Activated T-helper 2 cell treated with anti-CD3 and anti-CD28 coated beads, Interferon-gamma antibody, Interleukin-2, Interleukin-4, amounts not matched to agents 10 μg/mL and 5 μg/mL and 100 μg/mL, durations not matched to agents 14 hours and 24 hours and 36 hours (primary cell): Measurements from ENCODE around the gene INHBC. TPM values are rescaled to one million over a fixed set of nuclear protein-coding genes. Genes with fewer than 3 reads are reported as not detected.
A peak's percentile ranks its signal among the peaks of the same experiment; 100 is the strongest.

ENCODE experiments used
- DNase-seq: peaks from one replicate; pipeline ENCODE4 v3.0.0; 2021; ENCODE audit warnings: low spot score
- H3K27ac Mint-ChIP-seq: one replicate; pipeline ENCODE4 v1.8.0; 2021; ENCODE audit warnings: mixed read lengths
- H3K27me3 Mint-ChIP-seq: one replicate; pipeline ENCODE4 v1.8.0; 2021; ENCODE audit warnings: low read depth, mixed read lengths
- H3K36me3 Mint-ChIP-seq: one replicate; pipeline ENCODE4 v1.8.0; 2021; ENCODE audit warnings: low read depth, mixed read lengths
- H3K4me1 Mint-ChIP-seq: one replicate; pipeline ENCODE4 v1.8.0; 2021; ENCODE audit warnings: low read depth, mixed read lengths
- H3K4me3 Mint-ChIP-seq: one replicate; pipeline ENCODE4 v1.8.0; 2021; ENCODE audit warnings: low read depth, mild to moderate bottlenecking, moderate library complexity, mixed read lengths
- H3K9me3 Mint-ChIP-seq: one replicate; pipeline ENCODE4 v1.8.0; 2021; ENCODE audit warnings: mixed read lengths
- intact Hi-C: fragments of 100-400 bp; cut with micrococcal nuclease; formaldehyde crosslinking; loops from one replicate; pipeline ENCODE4 v1.15.1; 2023
- total RNA-seq: library from RNA; stranded (reverse); gene quantifications from 2 replicates; pipeline ENCODE4 v1.2.3, GENCODE V29; 2022

INHBC gene
- total RNA-seq, 1 donor from 2014 or later = 0.14 TPM

GRCh38 chr12:57476162-57476992 is 41.8 kb downstream of the INHBC start:
- Mint-ChIP-seq H3K27ac (peak overlapping the region; percentile 100), H3K9me3 (no peaks in the 10 kb centered on the region), H3K4me1 (peaks cover 47% of the 10 kb centered on the region), H3K27me3 (no peaks in the 10 kb centered on the region), H3K4me3 (peak overlapping the region; percentile 93), H3K36me3 (peaks cover 59% of the 10 kb centered on the region)
- intact Hi-C loops = loop anchor here (2.0 kb wide), 1 partner anchor 70 kb away; the partner anchor contains the start of gene DCTN2
- DNase-seq = peak; percentile 72

- DNase-seq = no peak
- Mint-ChIP-seq H3K9me3 (no peaks in the 10 kb centered on the region), H3K36me3 (peaks cover 53% of the 10 kb centered on the region), H3K27ac (peak overlapping the region; percentile 100), H3K4me1 (peaks cover 47% of the 10 kb centered on the region), H3K4me3 (peak overlapping the region; percentile 93), H3K27me3 (no peaks in the 10 kb centered on the region)
- intact Hi-C loops = loop anchor here (1.0 to 2.0 kb wide), 2 partner anchors 15 to 70 kb away; partner anchors contain the start of gene DCTN2
Measured at GRCh38 chr12:57476993-57477709, 42.6 kb downstream of the INHBC start.

- H3K36me3 Mint-ChIP-seq = peaks cover 45% of the 10 kb centered on the region
- peaks cover 46% of the 10 kb centered on the region for H3K4me1 Mint-ChIP-seq
- intact Hi-C loops = loop anchor here (1.0 to 2.0 kb wide), 3 partner anchors 16 to 791 kb away; partner anchors contain the start of gene DCTN2
- peak overlapping the region; percentile 100 for H3K27ac Mint-ChIP-seq
- DNase-seq = peak; percentile 51
- H3K4me3 Mint-ChIP-seq = peak overlapping the region; percentile 93
- no peaks in the 10 kb centered on the region for H3K9me3 Mint-ChIP-seq
- H3K27me3 Mint-ChIP-seq = no peaks in the 10 kb centered on the region
Measured at GRCh38 chr12:57477710-57478681, 43.4 kb downstream of the INHBC start.

GRCh38 chr12:57479043-57479375 is 44.4 kb downstream of the INHBC start:
- H3K27ac Mint-ChIP-seq = peak overlapping the region; percentile 100
- H3K9me3 Mint-ChIP-seq = no peaks in the 10 kb centered on the region
- H3K4me3 Mint-ChIP-seq = peak overlapping the region; percentile 93
- DNase-seq = no peak
- intact Hi-C loops = loop anchor here (1.0 to 2.0 kb wide), 3 partner anchors 8 to 792 kb away; partner anchors contain the start of gene DDIT3
- peaks cover 52% of the 10 kb centered on the region for H3K4me1 Mint-ChIP-seq
- no peaks in the 10 kb centered on the region for H3K27me3 Mint-ChIP-seq
- H3K36me3 Mint-ChIP-seq = peaks cover 41% of the 10 kb centered on the region

- peak within 1 kb of the TSS; percentile 100 for H3K27ac Mint-ChIP-seq
- peaks cover 47% of the 10 kb centered on the region for H3K4me1 Mint-ChIP-seq
- H3K36me3 Mint-ChIP-seq = peaks cover 35% of the 10 kb centered on the region
Measured at GRCh38 chr12:57479376-57480115, 45.0 kb downstream of the INHBC start, which contains the start of gene ARHGAP9. Gene ARHGAP9, minus strand, starts transcription at chr12:57479866. Its CDS starts 460 bp downstream, at chr12:57479406.

GRCh38 chr12:57481671-57482070 is 47.1 kb downstream of the INHBC start:
- Mint-ChIP-seq H3K36me3 (peaks cover 23% of the 10 kb centered on the region), H3K4me1 (peaks cover 37% of the 10 kb centered on the region), H3K27me3 (no peaks in the 10 kb centered on the region), H3K4me3 (no peak overlapping the region), H3K27ac (peak overlapping the region; percentile 80), H3K9me3 (no peaks in the 10 kb centered on the region)
- no peak for DNase-seq
- intact Hi-C loops = no loop called here

More at GRCh38 chr12:57479376-57480115, 45.0 kb downstream of the INHBC start, which contains the start of gene ARHGAP9:
- intact Hi-C loops = loop anchor here (1.0 to 2.0 kb wide), 3 partner anchors 8 to 793 kb away; partner anchors contain the start of gene DDIT3
- Mint-ChIP-seq H3K4me3 (peak within 1 kb of the TSS; percentile 93), H3K27me3 (no peaks in the 10 kb centered on the region), H3K9me3 (no peaks in the 10 kb centered on the region)
- DNase-seq = peak; percentile 59

- intact Hi-C loops = no loop called here
- H3K27ac Mint-ChIP-seq = no peak overlapping the region
Measured at GRCh38 chr12:57483466-57483865, 48.9 kb downstream of the INHBC start.

GRCh38 chr12:57485695-57486094 is 51.1 kb downstream of the INHBC start:
- no peak overlapping the region for H3K27ac Mint-ChIP-seq
- H3K4me1 Mint-ChIP-seq = peaks cover 24% of the 10 kb centered on the region
- no peaks in the 10 kb centered on the region for H3K9me3 Mint-ChIP-seq

More at GRCh38 chr12:57483466-57483865, 48.9 kb downstream of the INHBC start:
- Mint-ChIP-seq H3K27me3 (no peaks in the 10 kb centered on the region), H3K9me3 (no peaks in the 10 kb centered on the region), H3K36me3 (peaks cover 20% of the 10 kb centered on the region), H3K4me1 (peaks cover 34% of the 10 kb centered on the region), H3K4me3 (no peak overlapping the region)
- no peak for DNase-seq

GRCh38 chr12:57487055-57487596 is 52.5 kb downstream of the INHBC start:
- no peaks in the 10 kb centered on the region for H3K9me3 Mint-ChIP-seq
- H3K27me3 Mint-ChIP-seq = no peaks in the 10 kb centered on the region
- H3K27ac Mint-ChIP-seq = no peak overlapping the region
- H3K36me3 Mint-ChIP-seq = peaks cover 44% of the 10 kb centered on the region
- no peak overlapping the region for H3K4me3 Mint-ChIP-seq
- DNase-seq = no peak
- intact Hi-C loops = loop anchor here (1.0 to 5.0 kb wide), 3 partner anchors 8 to 255 kb away; partner anchors contain the start of genes ARHGAP9 and DCTN2
- peaks cover 25% of the 10 kb centered on the region for H3K4me1 Mint-ChIP-seq

More at GRCh38 chr12:57485695-57486094, 51.1 kb downstream of the INHBC start:
- Mint-ChIP-seq H3K4me3 (no peak overlapping the region), H3K36me3 (peaks cover 32% of the 10 kb centered on the region), H3K27me3 (no peaks in the 10 kb centered on the region)
- DNase-seq = no peak
- intact Hi-C loops = loop anchor here (2.0 to 5.0 kb wide), 2 partner anchors 61 to 257 kb away; partner anchors contain the start of gene DCTN2

- intact Hi-C loops = loop anchor here (1.0 to 5.0 kb wide), 4 partner anchors 8 to 255 kb away; partner anchors contain the start of genes ARHGAP9, DCTN2 and DDIT3
- H3K9me3 Mint-ChIP-seq = no peaks in the 10 kb centered on the region
Measured at GRCh38 chr12:57487597-57488401, 53.2 kb downstream of the INHBC start, which contains the start of gene MARS1. Gene MARS1, plus strand, starts transcription at chr12:57488068. Its CDS starts 23 bp downstream, at chr12:57488091.

More at GRCh38 chr12:57487597-57488401, 53.2 kb downstream of the INHBC start, which contains the start of gene MARS1:
- H3K27me3 Mint-ChIP-seq = no peaks in the 10 kb centered on the region
- peaks cover 49% of the 10 kb centered on the region for H3K36me3 Mint-ChIP-seq
- H3K4me1 Mint-ChIP-seq = peaks cover 25% of the 10 kb centered on the region
- peak; percentile 92 for DNase-seq
- peak within 1 kb of the TSS; percentile 99 for H3K4me3 Mint-ChIP-seq
- peak within 1 kb of the TSS; percentile 95 for H3K27ac Mint-ChIP-seq
